K562 (cell line): ENCODE results near the gene NOTCH1. TPM values are rescaled to one million over a fixed set of nuclear protein-coding genes. Genes with fewer than 3 reads are reported as not detected.
"Not testable (repeated sequence)": the region's sequence is repeated elsewhere in the genome, so short reads cannot be mapped to it uniquely, and the experiment has no call there.

Source experiments
- ATAC-seq: fragments of 200-7000 bp; cut with Tn5 transposase; 3 replicates; pipeline ENCODE4 v1.9.1; 2020; ENCODE audit warnings: moderate library complexity
- BruUV-seq: library from RNA; stranded (reverse); fragments of 400-500 nt; replicated peaks from 2 replicates; lab custom pipeline; 2021; lab: Mats Ljungman, UMichigan
- CTCF ChIA-PET: fragments of 300-600 bp; formaldehyde crosslinking; extraction: SDS; loops from one replicate; lab custom pipeline; 2021; ENCODE audit warnings: low intra/inter-chr PET ratio; lab: Yijun Ruan, JAX
- POLR2A ChIA-PET: fragments of 300-600, 350-650 bp; sonication (Branson Sonifier 250); formaldehyde crosslinking; extraction: SDS; loops from one replicate; lab custom pipeline; 2021; ENCODE audit warnings: antibody characterized with exemption, inconsistent platforms; lab: Yijun Ruan, JAX
- DNase-seq, 4 experiments: peaks; one replicate each; pipeline versions ENCODE4 v3.0.0 to v3.0.0-alpha.2; 2011 to 2018; ENCODE audit warnings: low spot score in 3 of 4, mixed read lengths in 3 of 4; ENCODE audit errors: extremely low read depth in 1 of 4
- FAIRE-seq: peaks from 2 replicates; lab custom pipeline; 2011; peaks lifted over from hg19 to GRCh38; lab: Jason Lieb, UNC
- H2AFZ ChIP-seq: 2 replicates; pipeline ENCODE4 v1.6.0; 2011; ENCODE audit warnings: low read depth, low read length, control low read depth, inconsistent platforms
- H3K27ac ChIP-seq: fragments of 200-600 bp; 3 replicates; pipeline ENCODE4 v1.8.0; 2011; ENCODE audit warnings: low read depth, mild to moderate bottlenecking, control low read depth, inconsistent platforms, low read length, moderate library complexity, mixed read lengths; ENCODE audit errors: extremely low read depth
- H3K27me3 ChIP-seq, 2 experiments: fragments of 300-600 bp in 1 of 2; 2 replicates in 1 of 2; 3 replicates in 1 of 2; pipeline versions ENCODE4 v1.6.0 to v1.8.0; 2011; ENCODE audit warnings: inconsistent platforms in 2 of 2, low read length in 2 of 2, mild to moderate bottlenecking in 1 of 2, mixed read lengths in 1 of 2, moderate library complexity in 1 of 2; ENCODE audit not compliant: control insufficient read depth in 2 of 2, insufficient read depth in 2 of 2
- H3K36me3 ChIP-seq: fragments of 300-600 bp; 3 replicates; pipeline ENCODE4 v1.8.0; 2011; ENCODE audit warnings: mild to moderate bottlenecking, low read length, inconsistent platforms; ENCODE audit not compliant: control insufficient read depth, insufficient read depth
- H3K4me1 ChIP-seq, 2 experiments: fragments of 200-600 bp in 1 of 2; replicated peaks in 1 of 2; 2 replicates in 1 of 2; 3 replicates in 1 of 2; pipeline versions ENCODE4 v1.5.1 to v1.8.0; 2011; ENCODE audit warnings: inconsistent platforms in 2 of 2, low read length in 2 of 2, mild to moderate bottlenecking in 1 of 2, mixed read lengths in 1 of 2, moderate library complexity in 1 of 2; ENCODE audit not compliant: control insufficient read depth in 2 of 2, insufficient read depth in 2 of 2
- H3K4me2 ChIP-seq: 2 replicates; pipeline ENCODE4 v1.6.1; 2011; ENCODE audit warnings: low read length, control low read depth, inconsistent platforms, mixed read lengths; ENCODE audit not compliant: insufficient read depth
- H3K4me3 ChIP-seq: fragments of 200-600 bp; sonication (generic), shearing (Covaris generic); 2 replicates; pipeline ENCODE4 v1.5.1; 2016; ENCODE audit warnings: control low read depth, inconsistent platforms
- H3K79me2 ChIP-seq: fragments of 200-600 bp; 3 replicates; pipeline ENCODE4 v1.8.0; 2011; ENCODE audit warnings: low read length, inconsistent platforms; ENCODE audit not compliant: control insufficient read depth, insufficient read depth
- H3K9ac ChIP-seq, 2 experiments: 2 replicates each; pipeline versions ENCODE4 v1.6.0 to v1.6.1; 2011; ENCODE audit warnings: low read depth in 2 of 2, low read length in 2 of 2, control low read depth in 1 of 2, inconsistent platforms in 1 of 2, mild to moderate bottlenecking in 1 of 2, mixed read lengths in 1 of 2; ENCODE audit not compliant: insufficient read depth in 1 of 2
- H3K9me1 ChIP-seq: one replicate; pipeline ENCODE4 v1.6.0; 2011; ENCODE audit warnings: inconsistent platforms, mild to moderate bottlenecking, low read length, moderate library complexity; ENCODE audit not compliant: control insufficient read depth, insufficient read depth
- H3K9me3 ChIP-seq: replicated peaks from 2 replicates; pipeline ENCODE4 v1.5.1; 2011; ENCODE audit warnings: low read depth, low read length, inconsistent platforms; ENCODE audit not compliant: control insufficient read depth, insufficient read depth
- H4K20me1 ChIP-seq: replicated peaks from 2 replicates; pipeline ENCODE4 v1.6.1; 2011; ENCODE audit warnings: low read length, inconsistent platforms, mixed read lengths; ENCODE audit not compliant: control insufficient read depth, insufficient read depth
- ARID3B ChIP-seq: fragments of 250-450 bp; sonication (Bioruptor Pico); IDR thresholded peaks from 2 replicates; pipeline ENCODE4 v1.4.0; 2020; ENCODE audit warnings: borderline replicate concordance
- BRCA1 ChIP-seq, 2 experiments: fragments of 450-650 bp in 1 of 2; sonication (generic) in 1 of 2; formaldehyde crosslinking in 1 of 2; IDR thresholded peaks; 2 replicates each; pipeline versions ENCODE4 v1.5.0 to v1.6.1; 2017 to 2020; ENCODE audit warnings: mild to moderate bottlenecking in 1 of 2, missing genetic modification reagents in 1 of 2
- E4F1 ChIP-seq: fragments of 250-450 bp; sonication (Bioruptor Pico); IDR thresholded peaks from 2 replicates; pipeline ENCODE4 v1.5.0; 2021; ENCODE audit warnings: mild to moderate bottlenecking, borderline replicate concordance
- L3MBTL2 ChIP-seq: fragments of 450-650 bp; IDR thresholded peaks from 2 replicates; pipeline ENCODE4 v1.6.1; 2016; ENCODE audit warnings: mild to moderate bottlenecking, moderate library complexity
- NUFIP1 ChIP-seq: fragments of 450-650 bp; IDR thresholded peaks from 2 replicates; pipeline ENCODE4 v1.6.1; 2018; ENCODE audit not compliant: partially characterized antibody
- SP2 ChIP-seq: IDR thresholded peaks from 2 replicates; pipeline ENCODE4 v1.6.1; 2011; ENCODE audit warnings: mild to moderate bottlenecking, low read depth, low read length, moderate library complexity; ENCODE audit not compliant: poor library complexity, severe bottlenecking; ENCODE audit errors: extremely low read depth
- SPI1 ChIP-seq: IDR thresholded peaks from 2 replicates; pipeline ENCODE4 v1.6.1; 2011; ENCODE audit warnings: low read depth, low read length, control low read depth, borderline replicate concordance
- TAF1 ChIP-seq: IDR thresholded peaks from 2 replicates; pipeline ENCODE4 v1.6.1; 2011; ENCODE audit warnings: mild to moderate bottlenecking, low read length, moderate library complexity; ENCODE audit not compliant: insufficient read depth, control insufficient read depth, severe bottlenecking; ENCODE audit errors: extremely low read depth
- ZNF134 ChIP-seq: fragments of 250-450 bp; sonication (Bioruptor Pico); conservative IDR thresholded peaks from 2 replicates; pipeline ENCODE4 v1.4.0; 2020
- ZNF766 ChIP-seq: fragments of 200-800 bp; sonication (Bioruptor generic); conservative IDR thresholded peaks from 2 replicates; pipeline ENCODE4 v1.6.1; 2016; ENCODE audit warnings: missing genetic modification characterization, missing compliant biosample characterization
- WGBS: fragments of 100-300 bp; shearing (Covaris generic); methylation state at CpG from one replicate; pipeline ENCODE4 v1.1.6; 2016; ENCODE audit warnings: low coverage, mixed read lengths; ENCODE audit not compliant: insufficient coverage; ENCODE audit errors: missing lambda C conversion rate; 5-methylcytosine and 5-hydroxymethylcytosine counted together
- in situ Hi-C: fragments of 300-500 bp; cut with MboI; formaldehyde crosslinking; loops from 4 replicates; pipeline ENCODE4 v1.15.0; 2018; ENCODE audit warnings: inconsistent platforms, mixed read lengths
- intact Hi-C: fragments of 100-400 bp; cut with micrococcal nuclease; formaldehyde crosslinking; loops from 2 replicates; pipeline ENCODE4 v1.14.2; 2022
- polyA plus RNA-seq, 8 experiments: library from polyadenylated mRNA; depleted of rRNA in 4 of 8; stranded (reverse) in 5 of 8; unstranded in 3 of 8; fragments of >200 nt; fragmentation: Nextera tagmentation in 2 of 8; fragmentation: Illumina TruSeq in 1 of 8; extraction: Ambion mirVana in 2 of 8; extraction: Trizol in 1 of 8; gene quantifications; 2 replicates each; pipeline versions ENCODE4 v1.2.1 to v1.2.3, GENCODE V29; 2011 to 2014; ENCODE audit warnings: inconsistent platforms in 1 of 8, missing spikeins in 1 of 8
- total RNA-seq, 7 experiments: library from RNA; depleted of rRNA in 6 of 7; stranded (reverse); fragments of >200 nt in 6 of 7; fragmentation: Illumina TruSeq in 2 of 7; extraction: Trizol in 2 of 7; gene quantifications; 2 replicates each; pipeline versions ENCODE4 v1.2.1 to v1.2.3, GENCODE V29; 2011 to 2021; ENCODE audit warnings: low replicate concordance in 1 of 7

Gene NOTCH1
- total and polyA plus RNA-seq, 9 of the 15 experiments (the other 6 are each of a cell fraction or from before 2014, with no cell fraction given), result 0.03 to 31.4 (median 2.3) TPM

- ATAC-seq, H3K27ac ChIP-seq, H3K79me2 ChIP-seq, intact Hi-C loops, H3K36me3 ChIP-seq, in situ Hi-C loops, H2AFZ ChIP-seq, H4K20me1 ChIP-seq, H3K4me2 ChIP-seq, H3K9ac ChIP-seq, H3K9me1 ChIP-seq, DNase-seq, POLR2A ChIA-PET, BruUV-seq, H3K4me3 ChIP-seq, CTCF ChIA-PET, H3K9me3 ChIP-seq, FAIRE-seq: not testable (repeated sequence)
- Histone ChIP-seq H3K27me3 (peaks cover 0 to 25% of the 10 kb centered on the region in 2 experiments; a peak in 2 of 5 replicates), H3K4me1 (peaks cover 0 to 28% of the 10 kb centered on the region in 2 experiments; a peak in 2 of 5 replicates)
- WGBS, result 12% methylated on average over 5 of the region's 5 CpGs
Observed at GRCh38 chr9:136558846-136559245, 13.0 kb upstream of the NOTCH1 start.

- ATAC-seq, result no peak
- H3K9ac ChIP-seq, result no peak overlapping the region
- H2AFZ ChIP-seq, result no peak overlapping the region
- FAIRE-seq, result no peak
- in situ Hi-C loops, result no loop called here
- H3K4me3 ChIP-seq, result no peak overlapping the region
- H3K4me2 ChIP-seq, result no peak overlapping the region
- no peaks in the 10 kb centered on the region for H3K36me3 ChIP-seq
- no peaks in the 10 kb centered on the region for H3K9me1 ChIP-seq
- TF ChIP-seq SP2 (no peak), L3MBTL2 (no peak), E4F1 (CRISPR knock-in tag) (no peak), SPI1 (peak; percentile 61; the same call in 1 of the 2 replicates), ZNF766 (CRISPR knock-in tag) (0 out of 2 replicates have a peak, but pooled peaks have one; percentile 47), ZNF134 (CRISPR knock-in tag) (no peak), ARID3B (CRISPR knock-in tag) (no peak), BRCA1 (IDR thresholded peaks at IDR 0.05) (no peak), BRCA1 (CRISPR knock-in tag; IDR thresholded peaks at IDR 0.05) (no peak), NUFIP1 (no peak), TAF1 (no peak)
- TF ChIP-seq, all 486 proteins: peak for 2
- H4K20me1 ChIP-seq, result no peaks in the 10 kb centered on the region
- no peaks in the 10 kb centered on the region for H3K79me2 ChIP-seq
- POLR2A ChIA-PET, result no interaction called here
- peaks cover 5% of the 10 kb centered on the region for H3K9me3 ChIP-seq
- no TSS peak for BruUV-seq
- intact Hi-C loops, result no loop called here
- WGBS, result 8% methylated on average over 5 of the region's 5 CpGs
- CTCF ChIA-PET, result no interaction called here
- no peak overlapping the region for H3K27ac ChIP-seq
- peaks cover 0 to 27% of the 10 kb centered on the region in 2 experiments; a peak in 2 of 5 replicates for H3K4me1 ChIP-seq
- no peak for DNase-seq
- peaks cover 0 to 22% of the 10 kb centered on the region in 2 experiments; a peak in 2 of 5 replicates for H3K27me3 ChIP-seq
Observed at GRCh38 chr9:136558373-136558772, 12.5 kb upstream of the NOTCH1 start.
